Cerebellar nuclear complex (tissue), 1 donor: ENCODE results near the gene RACK1.
"Not testable (repeated sequence)": the region's sequence is repeated elsewhere in the genome, so short reads cannot be mapped to it uniquely, and the experiment has no call there.

Source experiments
- DNase-seq, 2 experiments: peaks; one replicate each; lab custom pipeline; 2025; lab: John Stamatoyannopoulos, UW

The RACK1 gene

GRCh38 chr5:181243564-181244343, at the start of gene RACK1:
Gene RACK1, minus strand, starts transcription at chr5:181243906. Its CDS starts 106 bp downstream, at chr5:181243800.
- no peak for DNase-seq

GRCh38 chr5:181287331-181287730, 43.6 kb upstream of the RACK1 start:
- not testable (repeated sequence) for DNase-seq

GRCh38 chr5:181285962-181286705, 42.4 kb upstream of the RACK1 start:
- not testable (repeated sequence) for DNase-seq

- not testable (repeated sequence) for DNase-seq
These were observed 40.4 kb upstream of the RACK1 start for GRCh38 chr5:181283841-181284755.

- no peak for DNase-seq
These were observed 39.6 kb upstream of the RACK1 start for GRCh38 chr5:181283347-181283746.

GRCh38 chr5:181282874-181283273, 39.2 kb upstream of the RACK1 start:
- no peak for DNase-seq

GRCh38 chr5:181282415-181282814, 38.7 kb upstream of the RACK1 start:
- not testable (repeated sequence) for DNase-seq

- DNase-seq: no peak
These were observed 38.2 kb upstream of the RACK1 start for GRCh38 chr5:181281984-181282316.

GRCh38 chr5:181281077-181281983, 37.6 kb upstream of the RACK1 start:
- DNase-seq: no peak

GRCh38 chr5:181280251-181280762, 36.6 kb upstream of the RACK1 start:
- DNase-seq: no peak

GRCh38 chr5:181273433-181273744, 29.7 kb upstream of the RACK1 start:
- DNase-seq: not testable (repeated sequence)

- DNase-seq: no peak
These were observed 27.4 kb upstream of the RACK1 start for GRCh38 chr5:181271081-181271480.

- not testable (repeated sequence) for DNase-seq
These were observed 24.2 kb upstream of the RACK1 start for GRCh38 chr5:181267907-181268306.

- DNase-seq: not testable (repeated sequence)
These were observed 23.7 kb upstream of the RACK1 start for GRCh38 chr5:181267291-181267904.

- DNase-seq: no peak
These were observed 21.5 kb upstream of the RACK1 start for GRCh38 chr5:181265092-181265671.

- DNase-seq: no peak
These were observed 19.9 kb upstream of the RACK1 start for GRCh38 chr5:181263633-181264032.

- DNase-seq: no peak
These were observed 17.8 kb upstream of the RACK1 start for GRCh38 chr5:181261320-181262049.

- DNase-seq: no peak
These were observed 17.1 kb upstream of the RACK1 start, which contains the start of gene TRIM52 for GRCh38 chr5:181260720-181261319. Gene TRIM52, minus strand, starts transcription at chr5:181261143. Its CDS starts 330 bp downstream, at chr5:181260813.
